Left hindlimb (tissue), 1 donor: ENCODE results near the gene RP2.

Experiments used
- DNase-seq: peaks from one replicate; pipeline ENCODE4 v3.0.0-alpha.2; 2018

Gene RP2

GRCh38 chrX:46836701-46837557, at the start of gene RP2:
TSS of gene RP2 (plus strand) at chrX:46837043. CDS start at chrX:46837101, 58 bp downstream.
- DNase-seq: peak; percentile 93

DNA sequence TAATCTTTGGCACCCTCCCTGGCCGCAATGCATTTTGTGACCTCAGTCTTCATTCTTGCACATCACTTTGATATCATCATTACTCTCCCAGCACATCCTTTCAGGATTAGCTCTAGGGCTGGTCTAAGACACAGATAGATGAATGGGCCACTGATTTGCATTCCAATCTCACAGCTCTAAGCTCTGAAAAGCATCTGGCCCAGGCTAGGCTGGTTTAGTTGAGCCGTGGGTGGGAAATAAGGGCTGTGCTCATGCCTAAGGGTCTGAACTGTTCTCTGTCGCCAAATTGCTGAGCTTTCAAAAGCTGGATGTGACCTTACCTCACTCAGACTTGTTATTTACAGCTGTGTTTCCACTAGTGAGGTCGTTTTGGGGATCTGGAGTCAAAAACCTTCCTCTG, 47.9 kb upstream of the RP2 start:
- no peak for DNase-seq

- DNase-seq: no peak
Measured at GRCh38 chrX:46791927-46792809, 44.7 kb upstream of the RP2 start.

DNA sequence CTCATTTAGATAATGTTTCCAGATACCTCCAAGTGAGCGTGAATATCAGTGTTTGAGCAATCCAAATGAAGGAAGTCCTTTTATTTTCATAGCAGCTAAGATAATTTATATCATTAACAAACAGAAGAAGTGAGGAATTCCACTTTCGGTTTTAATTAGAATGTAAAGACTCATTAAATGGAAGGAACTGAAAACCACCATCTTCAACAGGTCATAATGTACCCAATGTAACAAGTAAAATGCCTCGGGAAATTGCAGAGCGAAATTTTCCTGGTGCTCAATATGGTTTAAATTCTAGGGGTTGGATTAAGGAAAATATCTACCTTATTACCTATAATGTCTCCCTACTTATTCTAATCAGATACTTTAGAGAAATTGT, 44.0 kb upstream of the RP2 start:
- DNase-seq: no peak

DNA sequence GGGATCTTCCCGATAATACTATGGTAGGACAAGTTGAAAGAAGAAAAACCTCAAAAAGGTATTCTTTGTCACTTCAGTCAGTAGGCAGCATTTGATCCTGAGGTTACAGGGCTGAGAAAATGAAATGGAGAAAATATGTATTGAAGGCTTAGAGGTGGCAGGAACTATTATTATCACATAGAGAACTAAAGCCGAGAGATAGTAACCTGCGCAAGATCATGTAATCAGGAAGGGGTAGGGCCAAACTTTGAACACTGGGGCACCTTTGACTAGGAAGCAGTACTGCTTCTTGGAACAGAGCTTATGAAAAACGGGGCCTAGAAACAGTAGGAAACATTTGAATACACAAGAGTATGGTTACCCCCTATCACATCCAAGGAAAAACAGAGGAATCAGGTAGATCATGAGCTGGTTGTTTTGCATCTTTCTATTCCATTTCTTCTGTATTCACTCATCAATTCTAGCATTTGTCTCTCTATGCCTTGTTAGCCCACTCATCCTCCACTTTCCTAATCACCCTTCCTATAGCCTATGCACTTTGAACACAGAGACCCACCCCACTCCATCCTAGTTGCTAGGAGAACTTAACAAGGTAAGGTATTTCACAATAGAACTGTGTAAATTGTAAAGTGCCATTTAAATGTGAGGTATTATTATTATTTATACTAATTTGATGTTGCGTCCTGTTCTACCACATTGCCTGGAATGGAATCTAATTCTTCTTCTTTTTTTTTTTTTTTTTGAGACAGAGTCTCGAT, 43.3 kb upstream of the RP2 start:
- no peak for DNase-seq

DNA sequence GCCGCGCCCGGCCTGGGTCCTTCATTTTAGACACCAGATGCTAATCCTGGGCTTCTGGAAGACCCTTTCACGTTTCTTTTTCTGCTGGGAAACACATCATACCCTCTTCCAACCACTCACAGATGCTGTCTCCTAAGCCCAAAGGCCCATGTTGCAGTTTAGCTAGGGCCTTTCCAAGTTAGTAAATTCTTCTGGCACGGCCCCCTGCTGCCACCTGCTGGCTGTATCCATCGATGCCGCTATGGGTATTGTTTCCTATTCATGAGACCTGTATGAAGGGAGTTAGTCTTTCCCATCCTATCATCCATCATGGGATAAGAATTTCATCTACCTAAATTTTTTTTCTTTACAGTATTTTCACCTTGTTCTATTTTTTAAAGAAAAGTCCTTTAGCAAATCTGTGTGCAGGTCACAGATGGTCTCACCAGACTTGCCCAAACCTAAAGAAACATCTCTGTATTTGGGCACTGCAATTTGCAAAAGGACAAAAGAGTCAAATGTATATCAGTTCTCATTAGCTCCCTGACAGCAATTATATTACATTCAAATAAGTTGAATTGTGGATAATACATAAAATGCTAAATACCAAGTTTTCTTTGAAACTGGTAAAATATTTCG, 40.2 kb upstream of the RP2 start:
- peak; percentile 61 for DNase-seq

DNA sequence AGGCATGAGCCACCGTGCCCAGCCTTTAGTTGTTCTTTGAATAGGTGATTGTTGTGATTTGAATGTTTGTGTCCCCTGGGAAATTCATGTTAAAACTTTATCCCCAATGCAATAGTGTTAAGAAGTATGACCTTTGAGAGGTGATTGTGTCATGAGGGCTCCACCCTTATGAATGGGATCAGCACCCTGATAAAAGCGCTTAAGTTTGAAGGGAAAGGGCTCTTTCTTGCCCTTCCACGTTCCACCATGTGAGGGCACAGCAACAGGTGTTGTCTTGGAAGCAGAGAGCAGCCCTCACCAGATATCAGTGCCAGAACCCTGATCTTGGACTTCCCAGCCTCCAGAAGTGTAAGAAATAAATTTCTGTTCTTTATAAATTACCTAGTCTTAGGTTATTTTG, 33.7 kb upstream of the RP2 start:
- DNase-seq: no peak

- DNase-seq: no peak
Measured at GRCh38 chrX:46805270-46805669, 31.6 kb upstream of the RP2 start.

DNA sequence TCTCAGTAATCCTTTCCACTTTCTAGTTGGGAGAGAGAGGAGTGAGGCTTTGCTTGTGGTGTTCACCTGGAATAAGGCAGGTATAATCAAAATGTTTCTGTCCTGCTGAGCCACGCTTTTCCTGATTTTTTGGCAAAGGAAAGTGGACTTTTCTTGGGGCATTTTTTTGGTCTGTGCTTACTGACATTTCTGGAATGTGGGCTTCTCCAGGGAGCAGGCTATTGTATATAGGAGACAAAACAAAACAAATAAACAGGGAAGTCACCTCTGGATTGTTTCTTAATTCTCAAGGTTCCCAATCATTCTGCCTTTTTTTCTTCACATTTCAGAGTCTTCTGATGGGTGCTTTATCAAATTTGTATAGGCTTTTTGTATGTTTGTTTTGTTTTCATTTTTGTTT, 25.7 kb upstream of the RP2 start:
- DNase-seq: no peak

GRCh38 chrX:46812445-46812844, 24.4 kb upstream of the RP2 start:
- no peak for DNase-seq

GRCh38 chrX:46814966-46815365, 21.9 kb upstream of the RP2 start:
- no peak for DNase-seq

DNA sequence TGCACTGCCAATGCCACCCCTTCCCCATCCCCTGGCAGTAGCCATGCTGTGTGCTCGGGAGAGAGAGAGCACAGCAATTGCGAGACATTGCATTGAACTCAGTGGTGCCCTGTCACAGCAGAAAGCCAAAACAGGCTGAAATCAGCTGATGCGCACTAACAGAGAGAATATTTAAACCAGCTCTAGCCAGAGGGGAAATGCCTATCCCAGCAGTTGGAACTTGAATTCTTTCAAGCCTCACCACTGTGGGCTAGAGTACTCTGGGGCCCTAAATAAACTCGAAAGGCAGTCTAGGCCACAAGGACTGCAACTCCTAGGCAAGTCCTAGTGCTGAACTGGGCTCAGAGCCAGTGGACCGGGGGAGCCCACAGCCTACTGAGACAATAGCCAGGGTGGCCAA, 17.7 kb upstream of the RP2 start:
- DNase-seq: no peak

DNA sequence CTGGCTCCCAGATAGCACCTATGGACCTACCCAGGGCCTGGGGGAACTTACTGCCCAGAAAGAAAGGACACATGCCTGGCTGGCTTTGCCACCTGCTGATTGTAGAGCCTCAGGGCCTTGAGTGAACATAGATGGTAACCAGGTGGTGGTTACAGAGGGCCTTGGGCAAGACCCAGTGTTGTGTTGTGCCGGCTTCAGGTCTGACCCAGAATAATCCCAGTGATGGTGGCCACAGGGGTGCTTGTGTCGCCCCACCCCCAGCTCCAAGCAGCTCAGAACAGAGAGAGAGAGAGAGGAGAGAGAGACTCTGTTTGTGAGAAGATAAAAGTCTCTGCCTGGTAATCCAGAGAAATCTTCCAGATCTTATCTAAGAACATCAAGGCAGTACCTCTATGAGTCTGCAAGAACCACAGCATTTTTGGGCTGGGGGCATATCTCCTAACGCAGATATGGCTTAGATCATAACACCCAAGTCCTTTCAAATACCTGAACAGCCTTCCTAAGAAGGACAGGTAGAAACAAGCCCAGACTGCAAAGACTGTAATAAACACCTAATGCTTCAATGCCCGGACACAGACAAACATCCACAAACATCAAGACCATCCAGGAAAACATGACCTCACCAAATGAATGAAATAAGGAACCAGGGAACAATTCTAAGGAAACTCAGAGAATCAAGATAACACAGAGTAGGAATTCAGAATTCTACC, 16.3 kb upstream of the RP2 start:
- no peak for DNase-seq

DNA sequence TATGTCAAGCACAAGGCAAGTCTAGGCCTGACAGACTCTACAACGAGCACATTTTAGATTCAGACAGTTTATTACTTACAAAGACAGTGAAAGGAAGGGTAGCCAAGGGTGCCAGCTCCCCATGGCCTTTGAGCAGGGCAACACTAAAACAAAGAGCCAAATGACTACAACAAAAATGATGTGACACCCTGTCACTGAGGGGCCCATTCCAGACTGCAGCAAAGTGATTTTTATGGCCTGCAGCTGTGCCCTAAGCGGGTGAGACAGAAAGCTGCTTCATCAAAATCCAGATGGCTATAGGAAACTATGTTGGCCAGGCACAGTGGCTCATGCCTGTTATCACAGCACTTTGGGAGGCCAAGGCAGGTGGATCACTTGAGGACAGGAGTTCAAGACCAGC, 13.4 kb upstream of the RP2 start:
- no peak for DNase-seq

DNA sequence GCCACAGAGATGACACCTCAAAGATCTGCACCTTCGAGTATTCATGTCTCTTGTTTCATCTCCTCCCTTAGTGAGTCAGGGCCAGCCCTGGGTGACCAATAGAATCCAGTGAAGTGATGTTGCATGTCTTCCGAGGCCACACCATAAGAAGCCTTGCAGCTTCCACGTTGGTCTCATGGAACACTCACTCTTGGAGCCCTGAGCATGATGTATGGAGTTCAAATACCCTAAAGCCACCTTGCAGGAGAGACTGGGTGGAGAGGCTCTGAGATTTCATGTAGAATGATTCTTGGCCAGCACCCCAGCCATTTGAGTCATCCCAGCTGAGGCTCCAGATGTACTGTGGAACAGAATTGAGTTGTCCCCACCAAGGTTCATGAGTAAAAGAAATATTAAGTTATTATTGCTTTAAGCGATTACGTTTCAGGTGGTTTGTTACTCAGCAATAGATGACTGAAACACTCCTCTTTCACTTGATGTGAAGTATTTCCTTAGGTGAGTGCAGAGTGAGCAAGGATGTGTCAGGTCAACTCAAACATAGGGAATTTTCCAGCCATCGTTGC, 5.0 kb upstream of the RP2 start:
- DNase-seq: no peak

DNA sequence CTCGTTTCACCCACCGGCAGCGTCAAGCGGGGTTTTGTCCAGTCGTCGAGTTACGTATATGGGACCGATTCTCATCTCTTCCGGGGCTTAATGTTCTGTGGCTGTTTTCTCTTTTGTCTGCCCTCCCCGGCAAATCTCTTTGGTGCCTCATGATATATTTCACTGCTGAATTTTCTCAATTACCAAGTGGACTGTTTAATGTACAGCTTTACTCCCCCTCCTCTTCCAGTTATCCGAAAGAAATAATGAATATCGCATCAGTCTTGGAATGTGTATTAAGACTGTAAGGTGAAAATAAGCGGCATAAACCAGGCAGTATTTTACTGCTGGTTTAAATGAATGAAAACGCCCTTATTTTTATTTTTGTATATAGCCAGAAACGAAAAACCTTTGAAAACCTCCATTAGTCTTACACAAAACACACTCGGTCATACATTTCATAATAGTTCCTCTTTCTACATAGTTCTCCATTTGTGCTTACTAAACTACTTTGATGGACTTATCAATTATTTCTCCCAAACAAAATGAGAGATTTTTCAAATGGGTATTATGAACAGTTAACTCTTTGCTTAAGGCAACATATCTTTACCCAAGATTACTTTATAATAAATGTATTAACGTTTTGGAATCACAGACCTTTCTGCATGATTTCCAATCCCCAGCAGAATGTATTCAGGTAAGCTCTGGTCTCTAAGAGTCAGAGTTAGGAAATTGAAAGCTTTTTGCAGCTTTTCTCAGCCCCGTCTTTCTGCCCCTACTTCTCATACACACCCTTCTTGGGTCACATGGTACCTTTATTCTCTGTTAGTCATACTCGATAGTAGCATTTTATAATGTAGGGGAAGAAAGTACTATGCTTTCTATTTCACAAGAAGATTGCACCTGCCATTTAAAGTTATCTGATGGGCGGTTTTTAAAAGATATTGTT, 979 bp downstream of the RP2 start:
- DNase-seq: no peak

DNA sequence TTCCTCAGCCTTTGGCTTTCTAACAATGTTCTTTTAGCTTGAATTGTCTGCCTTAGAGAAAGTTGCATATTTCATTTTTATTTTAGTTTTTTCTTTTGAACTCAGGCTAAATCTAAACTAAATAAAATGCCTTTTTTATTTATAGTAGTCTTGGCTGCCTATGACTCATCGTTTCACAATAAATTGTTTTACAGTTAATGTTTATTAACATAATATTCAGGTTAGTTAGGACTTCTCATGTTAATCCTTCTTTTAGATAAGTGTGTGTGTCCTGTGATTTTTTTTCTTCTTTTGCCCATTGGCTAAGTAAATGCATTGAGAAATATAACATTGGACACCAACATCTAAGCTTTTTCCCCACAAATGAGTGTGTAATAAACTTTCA, 1.6 kb downstream of the RP2 start:
- DNase-seq: no peak

GRCh38 chrX:46838974-46839480, 2.2 kb downstream of the RP2 start:
- no peak for DNase-seq

- DNase-seq: no peak
Measured at GRCh38 chrX:46840946-46841345, 4.1 kb downstream of the RP2 start.

- DNase-seq: no peak
Measured at GRCh38 chrX:46841346-46841745, 4.5 kb downstream of the RP2 start.

DNA sequence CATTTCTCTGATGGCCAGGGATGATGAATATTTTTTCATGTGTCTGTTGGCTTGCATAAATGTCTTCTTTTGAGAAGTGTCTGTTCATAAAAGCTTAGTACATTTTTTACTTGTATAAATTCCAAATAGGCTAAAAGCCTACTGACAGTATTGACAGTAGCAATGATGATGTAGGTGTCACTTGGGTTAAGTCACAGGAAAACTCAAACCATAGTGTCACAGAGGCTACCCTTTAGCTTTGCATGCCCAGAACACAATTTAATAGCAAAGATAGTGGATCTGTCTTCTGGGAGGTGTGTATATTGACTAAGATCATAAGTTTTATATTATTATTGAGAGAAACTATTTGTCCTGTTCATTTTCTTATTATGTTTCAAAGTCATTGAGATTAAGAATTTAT, 8.1 kb downstream of the RP2 start:
- no peak for DNase-seq
